G401.6 (cell line): ENCODE results near the gene MREG.
"Not testable (repeated sequence)": the region's sequence is repeated elsewhere in the genome, so short reads cannot be mapped to it uniquely, and the experiment has no call there.

ENCODE experiments used
- FAIRE-seq: peaks from 2 replicates; lab custom pipeline; 2012; peaks lifted over from hg19 to GRCh38; lab: Jason Lieb, UNC

MREG gene

DNA sequence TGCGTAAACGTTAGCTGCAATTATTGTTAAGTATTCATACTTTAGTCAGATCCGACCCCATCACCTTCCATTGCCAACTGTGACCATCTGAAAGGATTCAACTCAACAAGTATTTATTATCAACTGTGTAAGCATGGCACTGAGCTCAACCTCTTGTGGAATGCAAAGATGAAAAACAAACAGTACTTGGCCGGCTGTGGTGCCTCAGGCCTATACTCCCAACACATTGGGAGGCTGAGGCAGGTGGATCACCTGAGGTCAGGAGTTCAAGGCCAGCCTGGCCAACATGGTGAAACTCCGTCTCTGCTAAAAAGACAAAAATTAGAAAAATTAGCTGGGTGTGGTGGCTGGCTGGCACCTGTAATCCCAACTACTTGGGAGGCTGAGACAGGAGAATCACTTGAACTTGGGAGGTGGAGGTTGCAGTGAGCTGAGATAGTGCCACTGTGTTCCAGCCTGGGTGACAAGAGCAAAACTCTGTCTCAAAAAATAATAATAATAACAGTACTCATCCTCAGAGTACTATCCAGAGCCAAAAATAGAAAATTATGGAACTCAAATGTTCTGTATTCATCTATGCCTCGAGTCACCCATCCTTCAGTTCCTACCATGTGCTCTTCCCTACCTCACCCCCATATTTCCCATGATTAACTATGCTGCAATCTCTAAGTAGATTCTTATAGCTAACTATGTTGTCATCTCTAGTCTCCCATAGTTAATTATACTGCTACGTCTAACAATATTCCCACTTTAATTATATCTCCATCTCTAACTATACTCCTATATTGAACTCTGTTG is 8.6 kb upstream of the MREG start:
- no peak for FAIRE-seq

GRCh38 chr2:216018709-216019108 is 5.4 kb upstream of the MREG start:
- FAIRE-seq, result no peak

DNA sequence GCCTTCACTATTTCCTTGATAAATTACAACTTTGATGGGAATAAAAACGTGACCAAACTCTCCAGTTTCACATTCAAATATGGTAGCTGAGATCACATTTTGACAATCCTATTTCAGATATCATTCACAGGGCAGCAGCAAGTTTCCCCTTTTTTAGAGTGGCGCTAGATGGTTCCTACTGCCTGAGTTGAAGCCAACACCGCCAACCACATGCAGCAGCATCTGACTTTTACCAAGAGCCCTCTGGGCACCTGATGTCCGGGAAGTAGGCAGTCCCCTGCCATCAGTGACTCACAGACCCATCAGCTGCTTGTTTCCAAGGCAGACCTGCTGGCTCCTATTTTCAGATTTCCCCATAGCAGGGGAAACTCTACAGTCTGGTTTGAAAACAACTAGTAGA is 4.0 kb upstream of the MREG start:
- no peak for FAIRE-seq

GRCh38 chr2:216016581-216016980 is 3.2 kb upstream of the MREG start:
- FAIRE-seq, result no peak

- FAIRE-seq, result no peak
These were observed 2.5 kb upstream of the MREG start for GRCh38 chr2:216015722-216016464.

- FAIRE-seq, result no peak
These were observed 1.6 kb upstream of the MREG start for GRCh38 chr2:216014986-216015385.

- FAIRE-seq, result no peak
These were observed 655 bp upstream of the MREG start for GRCh38 chr2:216014006-216014405.

DNA sequence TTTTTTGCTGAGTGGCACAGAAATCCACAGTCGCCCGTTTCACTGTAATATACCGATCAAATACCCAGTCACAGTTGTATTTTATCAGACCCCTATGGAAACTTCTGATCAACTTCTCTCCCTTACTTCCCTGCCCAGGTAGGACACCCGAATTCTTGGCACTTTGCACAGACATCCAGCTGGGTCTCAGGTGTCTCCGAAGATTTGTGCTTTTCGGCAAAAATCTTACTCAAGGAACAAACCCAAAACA is 596 bp downstream of the MREG start:
- FAIRE-seq, result no peak

GRCh38 chr2:216012133-216012829 is 1.1 kb downstream of the MREG start:
- no peak for FAIRE-seq

DNA sequence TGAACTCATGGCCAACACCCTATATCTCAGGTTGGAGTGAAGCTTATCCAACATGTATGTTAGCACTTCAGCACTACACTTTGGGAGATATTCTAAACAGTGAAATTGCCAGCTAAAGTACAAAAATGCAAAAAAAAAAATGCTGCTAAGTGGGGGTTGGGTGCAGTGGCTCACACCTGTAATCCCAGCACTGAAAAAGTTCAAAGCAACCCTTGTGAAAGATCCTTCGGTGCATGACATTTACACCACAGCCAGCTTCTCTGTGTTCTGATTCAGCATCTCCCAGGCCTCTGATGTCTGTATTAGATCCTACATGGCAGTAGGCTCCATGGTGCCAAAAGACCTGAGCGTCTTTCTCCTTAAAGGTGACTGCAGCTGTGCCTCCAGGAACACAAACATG is 4.1 kb downstream of the MREG start:
- FAIRE-seq, result not testable (repeated sequence)

GRCh38 chr2:216008387-216008786 is 5.0 kb downstream of the MREG start:
- FAIRE-seq, result no peak

DNA sequence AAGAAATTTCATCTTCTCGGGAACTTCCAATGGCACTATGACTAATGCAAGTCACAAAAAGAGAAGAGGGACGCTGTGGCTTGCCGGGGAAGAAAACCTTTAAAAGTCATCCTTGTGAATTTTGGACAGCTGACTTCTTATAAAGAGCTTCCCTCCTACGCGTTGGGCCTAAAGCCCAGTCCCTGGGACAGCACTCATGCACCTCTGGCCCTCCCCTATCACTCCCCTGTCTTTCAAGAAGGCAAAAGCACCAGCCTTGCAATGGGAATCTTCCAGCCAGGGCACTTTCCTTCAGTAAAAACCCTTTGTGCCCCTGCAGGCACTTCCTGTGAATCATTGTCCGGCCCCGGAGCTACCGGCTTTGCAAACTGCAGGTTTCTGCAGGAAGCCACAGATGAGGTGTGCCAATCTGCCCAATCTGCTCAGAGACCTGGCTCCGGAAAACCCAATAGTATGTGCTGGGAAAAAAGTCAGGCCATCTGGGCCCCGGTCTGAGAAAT is 7.1 kb downstream of the MREG start:
- no peak for FAIRE-seq

- no peak for FAIRE-seq
These were observed 8.6 kb downstream of the MREG start for GRCh38 chr2:216004697-216005283.

- FAIRE-seq, result no peak
These were observed 9.3 kb downstream of the MREG start for GRCh38 chr2:216003876-216004696.

DNA sequence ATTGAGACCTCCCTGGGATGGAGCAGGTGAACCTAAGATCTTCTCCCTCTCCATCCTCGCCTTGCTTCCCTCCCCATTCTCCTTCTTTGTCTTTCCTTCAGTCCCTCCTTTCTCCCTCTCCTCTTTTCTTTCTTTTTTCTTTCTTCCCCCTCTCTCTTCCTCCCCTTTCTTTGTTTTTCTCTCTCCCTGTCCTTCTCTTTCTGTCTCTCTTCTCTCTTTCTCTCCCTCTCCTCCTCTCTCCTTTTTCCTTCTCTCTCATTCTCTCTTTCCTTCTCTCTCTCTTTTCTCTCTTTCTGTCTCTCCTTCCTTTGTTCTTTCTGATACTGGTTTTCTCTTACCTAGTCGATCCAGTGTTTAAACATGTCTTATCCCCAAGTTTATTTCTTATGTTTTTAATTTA is 10.7 kb downstream of the MREG start:
- no peak for FAIRE-seq

DNA sequence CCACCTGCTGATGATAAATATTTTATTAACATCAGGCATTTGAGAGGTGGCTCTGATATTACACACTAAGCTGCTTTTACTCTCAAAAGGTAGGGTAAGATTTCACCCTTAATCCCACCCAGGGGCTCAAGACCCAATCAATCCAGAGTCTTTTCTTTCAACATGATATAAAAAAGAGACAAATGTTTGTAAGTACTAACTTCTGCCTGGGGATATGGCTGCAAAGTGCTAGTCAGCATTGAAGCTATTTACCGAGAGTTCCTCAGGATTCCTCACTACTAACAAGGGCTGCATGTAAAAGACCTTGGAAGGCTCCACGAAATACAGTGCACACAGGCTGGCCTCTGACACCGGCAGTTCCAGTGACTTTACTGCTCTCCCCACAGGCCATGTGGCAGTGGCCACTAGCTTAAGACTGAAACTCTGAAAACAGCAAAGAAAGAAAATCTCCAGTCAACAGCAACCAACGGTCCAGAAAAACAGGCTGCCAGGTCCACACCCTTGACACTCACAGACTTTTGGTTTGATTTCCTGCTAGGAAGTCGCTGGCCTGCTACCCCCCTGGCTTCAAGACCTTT is 11.2 kb downstream of the MREG start:
- no peak for FAIRE-seq

DNA sequence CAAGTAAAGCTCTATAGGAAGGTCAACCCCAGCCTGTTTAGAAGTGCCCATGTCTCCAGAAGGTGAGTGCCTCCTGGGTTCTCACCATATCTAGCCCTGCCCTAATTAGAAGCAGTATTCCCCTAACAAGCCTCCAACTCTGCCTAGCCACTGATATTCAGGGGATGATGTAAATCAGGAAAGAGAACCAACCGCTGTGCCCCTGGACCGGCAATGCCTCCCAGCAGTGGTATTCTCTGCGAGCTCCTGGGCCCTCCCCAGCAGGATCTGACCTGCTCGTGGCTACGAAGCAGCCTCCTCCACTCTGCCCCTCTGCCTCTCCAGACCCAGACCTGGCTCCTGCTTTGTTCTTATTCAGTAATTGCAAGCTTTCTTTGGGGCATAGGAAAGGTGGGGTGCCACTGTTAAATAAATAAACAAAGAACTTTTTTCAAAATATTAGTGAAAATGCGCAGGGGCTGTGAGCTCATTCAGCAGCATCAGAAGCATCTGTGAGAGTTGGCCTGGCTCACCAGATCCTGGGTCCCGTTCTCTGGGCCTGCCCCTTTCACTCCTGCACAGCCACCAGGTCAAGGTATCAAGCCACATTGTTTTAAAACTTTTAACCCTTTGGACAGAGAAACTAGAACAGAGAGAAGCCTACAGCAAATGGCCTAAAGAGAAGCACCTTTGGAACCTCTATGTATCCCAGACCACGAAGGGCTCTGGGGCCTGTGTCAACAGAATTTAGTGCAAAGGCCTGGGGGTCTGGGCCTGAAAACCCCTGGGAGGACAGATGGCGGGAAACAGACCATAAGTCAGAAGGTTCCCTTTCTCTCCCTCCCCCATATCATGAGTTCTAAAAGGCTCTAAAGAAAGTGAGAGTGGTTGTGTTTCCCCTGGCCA is 11.9 kb downstream of the MREG start:
- no peak for FAIRE-seq

DNA sequence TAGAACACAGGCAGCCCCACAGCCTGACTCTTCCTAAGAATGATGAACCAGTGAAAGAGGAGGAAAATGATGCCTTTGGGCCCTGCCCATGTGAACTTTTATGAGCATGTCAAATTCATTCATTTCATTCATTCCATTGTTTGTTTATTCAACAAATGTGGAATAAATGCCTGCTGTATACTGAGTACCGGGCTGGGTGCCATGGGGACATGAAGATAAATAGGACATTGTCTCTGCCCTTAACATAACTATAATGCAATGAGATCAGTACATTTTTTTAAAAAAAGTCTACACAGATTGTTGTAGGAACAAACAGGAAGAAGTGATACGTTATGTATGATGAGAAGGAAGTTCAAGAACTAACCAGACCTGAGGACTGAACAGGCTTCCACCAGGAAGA is 14.7 kb downstream of the MREG start:
- FAIRE-seq, result no peak

- FAIRE-seq, result no peak
These were observed 16.1 kb downstream of the MREG start for GRCh38 chr2:215997219-215997618.

DNA sequence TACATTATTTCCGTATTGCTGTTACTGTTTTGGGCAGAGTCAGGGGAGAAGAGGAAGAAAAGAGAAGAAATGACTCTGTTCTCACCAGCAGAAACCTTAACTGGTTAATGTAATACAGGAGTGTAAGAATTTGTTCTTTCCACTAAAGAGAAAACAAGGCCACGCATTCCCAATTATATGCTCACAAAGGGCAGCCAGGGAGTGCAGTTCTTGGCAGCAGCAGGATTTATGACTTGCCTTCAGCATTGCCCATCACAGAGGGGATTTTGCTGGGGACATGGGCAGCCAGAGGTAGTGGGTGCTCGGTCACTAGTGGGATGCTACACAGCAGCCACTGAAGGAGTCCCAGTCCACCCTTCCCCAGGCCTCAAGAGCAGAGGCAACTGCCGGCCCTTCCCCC is 18.4 kb downstream of the MREG start:
- FAIRE-seq, result no peak
